Loucy (cell line): ENCODE measurements around the gene TTF2.

Experiments used
- H2AFZ ChIP-seq: fragments of 200-600 bp; sonication (generic); 2 replicates; pipeline ENCODE4 v1.6.0; 2016; ENCODE audit warnings: antibody characterized with exemption, mild to moderate bottlenecking, low read length, moderate library complexity
- H3F3A ChIP-seq: fragments of 200-600 bp; 2 replicates; pipeline ENCODE4 v1.6.0; 2016; ENCODE audit warnings: antibody characterized with exemption, low read depth, mild to moderate bottlenecking
- H3K27me3 ChIP-seq: fragments of 200-600 bp; sonication (generic); 2 replicates; pipeline ENCODE4 v1.6.1; 2014; ENCODE audit warnings: low read length, mild to moderate bottlenecking; ENCODE audit not compliant: insufficient read depth, poor library complexity, severe bottlenecking
- H3K36me3 ChIP-seq: fragments of 200-600 bp; sonication (generic); 2 replicates; pipeline ENCODE4 v1.6.1; 2016; ENCODE audit warnings: low read length; ENCODE audit not compliant: insufficient read depth
- H3K4me1 ChIP-seq: fragments of 200-600 bp; sonication (generic); 2 replicates; pipeline ENCODE4 v1.5.1; 2014; ENCODE audit warnings: low read length, mild to moderate bottlenecking; ENCODE audit not compliant: insufficient read depth, poor library complexity, severe bottlenecking
- H3K4me2 ChIP-seq: fragments of 200-600 bp; sonication (generic); 2 replicates; pipeline ENCODE4 v1.6.0; 2014; ENCODE audit warnings: antibody characterized with exemption, low read length, low read depth, mild to moderate bottlenecking; ENCODE audit not compliant: poor library complexity, severe bottlenecking
- H3K4me3 ChIP-seq: fragments of 200-600 bp; sonication (generic); 2 replicates; pipeline ENCODE4 v1.5.1; 2014; ENCODE audit warnings: low read length, mild to moderate bottlenecking, mixed read lengths; ENCODE audit not compliant: poor library complexity, severe bottlenecking
- H3K79me2 ChIP-seq: fragments of 200-600 bp; sonication (generic); 2 replicates; pipeline ENCODE4 v1.6.1; 2014; ENCODE audit warnings: low read length; ENCODE audit not compliant: insufficient read depth
- H3K9ac ChIP-seq: fragments of 200-600 bp; sonication (generic); 2 replicates; pipeline ENCODE4 v1.6.0; 2014; ENCODE audit warnings: mild to moderate bottlenecking, low read depth, low read length, moderate library complexity; ENCODE audit not compliant: poor library complexity, severe bottlenecking
- H3K9me2 ChIP-seq: fragments of 200-600 bp; sonication (generic); replicated peaks from 2 replicates; pipeline ENCODE4 v1.6.1; 2016; ENCODE audit warnings: low read depth, low read length, mixed read lengths
- H3K9me3 ChIP-seq: fragments of 200-600 bp; sonication (generic); 2 replicates; pipeline ENCODE4 v1.6.1; 2014; ENCODE audit warnings: mild to moderate bottlenecking, antibody characterized with exemption, low read length, low read depth; ENCODE audit not compliant: insufficient read depth
- H4K20me1 ChIP-seq: fragments of 200-600 bp; sonication (generic); 2 replicates; pipeline ENCODE4 v1.6.0; 2014; ENCODE audit warnings: antibody characterized with exemption, low read length, mild to moderate bottlenecking; ENCODE audit not compliant: insufficient read depth, poor library complexity, severe bottlenecking
- CTCF ChIP-seq: fragments of 200-600 bp; sonication (generic); conservative IDR thresholded peaks from 2 replicates; pipeline ENCODE4 v1.5.1; 2014; ENCODE audit warnings: mild to moderate bottlenecking, antibody characterized with exemption, low read length
- EZH2phosphoT487 ChIP-seq: fragments of 200-600 bp; IDR thresholded peaks from 2 replicates; pipeline ENCODE4 v1.6.1; 2018; ENCODE audit warnings: antibody characterized with exemption, mild to moderate bottlenecking, moderate library complexity, borderline replicate concordance

Gene TTF2

GRCh38 chr1:117142200-117142599, 82.1 kb downstream of the TTF2 start:
- no peak overlapping the region for H3K4me2 ChIP-seq
- no peaks in the 10 kb centered on the region for H3K4me1 ChIP-seq
- TF ChIP-seq CTCF: no peak
- H4K20me1 ChIP-seq: no peaks in the 10 kb centered on the region
- H3K36me3 ChIP-seq: no peaks in the 10 kb centered on the region
- H3K9ac ChIP-seq: no peak overlapping the region
- H2AFZ ChIP-seq: no peak overlapping the region
- no peaks in the 10 kb centered on the region for H3K9me2 ChIP-seq
- H3F3A ChIP-seq: no peaks in the 10 kb centered on the region
- H3K9me3 ChIP-seq: no peaks in the 10 kb centered on the region
- no peaks in the 10 kb centered on the region for H3K27me3 ChIP-seq
- no peak overlapping the region for H3K4me3 ChIP-seq
- no peaks in the 10 kb centered on the region for H3K79me2 ChIP-seq

GRCh38 chr1:117143172-117143571, 83.0 kb downstream of the TTF2 start:
- Histone ChIP-seq H3K36me3 (no peaks in the 10 kb centered on the region), H3K4me2 (no peak overlapping the region), H3K9me2 (no peaks in the 10 kb centered on the region), H3K9me3 (no peaks in the 10 kb centered on the region), H3K9ac (no peak overlapping the region), H2AFZ (no peak overlapping the region), H3K4me1 (no peaks in the 10 kb centered on the region), H3F3A (no peaks in the 10 kb centered on the region), H3K79me2 (no peaks in the 10 kb centered on the region), H4K20me1 (no peaks in the 10 kb centered on the region), H3K4me3 (no peak overlapping the region), H3K27me3 (no peaks in the 10 kb centered on the region)
- TF ChIP-seq CTCF (no peak), EZH2phosphoT487 (no peak)

GRCh38 chr1:117143871-117144270, 83.7 kb downstream of the TTF2 start:
- TF ChIP-seq CTCF (no peak), EZH2phosphoT487 (no peak)
- H3K36me3 ChIP-seq: no peaks in the 10 kb centered on the region
- no peak overlapping the region for H3K4me2 ChIP-seq
- H3K4me3 ChIP-seq: no peak overlapping the region
- no peaks in the 10 kb centered on the region for H3F3A ChIP-seq
- H3K27me3 ChIP-seq: no peaks in the 10 kb centered on the region
- no peaks in the 10 kb centered on the region for H3K79me2 ChIP-seq
- no peaks in the 10 kb centered on the region for H3K9me2 ChIP-seq
- H3K9ac ChIP-seq: no peak overlapping the region
- no peaks in the 10 kb centered on the region for H4K20me1 ChIP-seq
- no peak overlapping the region for H2AFZ ChIP-seq
- H3K9me3 ChIP-seq: no peaks in the 10 kb centered on the region
- no peaks in the 10 kb centered on the region for H3K4me1 ChIP-seq
